Measurements from ENCODE around the gene RNU7-1.

Gene RNU7-1

GRCh38 chr12:6961278-6961694, 17.7 kb downstream of the RNU7-1 start:
- TF ChIP-seq, protein P1, sequence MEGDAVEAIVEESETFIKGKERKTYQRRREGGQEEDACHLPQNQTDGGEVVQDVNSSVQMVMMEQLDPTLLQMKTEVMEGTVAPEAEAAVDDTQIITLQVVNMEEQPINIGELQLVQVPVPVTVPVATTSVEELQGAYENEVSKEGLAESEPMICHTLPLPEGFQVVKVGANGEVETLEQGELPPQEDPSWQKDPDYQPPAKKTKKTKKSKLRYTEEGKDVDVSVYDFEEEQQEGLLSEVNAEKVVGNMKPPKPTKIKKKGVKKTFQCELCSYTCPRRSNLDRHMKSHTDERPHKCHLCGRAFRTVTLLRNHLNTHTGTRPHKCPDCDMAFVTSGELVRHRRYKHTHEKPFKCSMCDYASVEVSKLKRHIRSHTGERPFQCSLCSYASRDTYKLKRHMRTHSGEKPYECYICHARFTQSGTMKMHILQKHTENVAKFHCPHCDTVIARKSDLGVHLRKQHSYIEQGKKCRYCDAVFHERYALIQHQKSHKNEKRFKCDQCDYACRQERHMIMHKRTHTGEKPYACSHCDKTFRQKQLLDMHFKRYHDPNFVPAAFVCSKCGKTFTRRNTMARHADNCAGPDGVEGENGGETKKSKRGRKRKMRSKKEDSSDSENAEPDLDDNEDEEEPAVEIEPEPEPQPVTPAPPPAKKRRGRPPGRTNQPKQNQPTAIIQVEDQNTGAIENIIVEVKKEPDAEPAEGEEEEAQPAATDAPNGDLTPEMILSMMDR (conservative IDR thresholded peaks at IDR 0.05): no peak
- no peak for TF ChIP-seq ZFX (IDR thresholded peaks at IDR 0.05)
- H3K27ac ChIP-seq: peak overlapping the region; percentile 99

DNA sequence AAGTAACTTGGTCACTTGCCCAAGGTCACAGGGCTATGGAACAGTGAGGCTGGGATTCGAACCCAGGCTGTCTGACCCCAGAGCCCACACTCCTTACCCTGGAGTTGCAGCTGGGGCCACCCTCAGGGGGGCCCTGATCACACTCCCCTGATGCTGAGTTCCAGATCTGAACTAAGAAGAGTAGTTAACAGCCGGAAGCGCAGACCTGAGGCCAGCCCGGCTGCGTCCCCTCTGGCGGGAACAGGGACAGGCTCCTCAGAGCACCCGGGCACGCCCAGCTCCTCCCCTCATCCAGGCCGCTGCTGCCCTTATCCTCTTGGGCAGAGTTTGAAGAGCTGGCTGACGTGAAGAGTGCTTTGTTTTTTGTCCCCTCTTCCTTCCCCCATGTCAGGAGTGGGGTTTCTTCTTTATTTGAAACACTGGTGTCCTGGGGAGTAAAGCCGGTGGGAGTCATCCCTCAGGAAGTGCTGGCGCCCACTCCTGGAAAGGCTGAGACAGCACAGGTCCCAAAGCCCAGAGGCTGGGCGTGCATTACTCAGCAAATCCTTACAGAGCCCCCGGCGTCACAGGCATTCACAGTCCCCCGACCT, 18.2 kb downstream of the RNU7-1 start:
- peak overlapping the region; percentile 99 for H3K27ac ChIP-seq

DNA sequence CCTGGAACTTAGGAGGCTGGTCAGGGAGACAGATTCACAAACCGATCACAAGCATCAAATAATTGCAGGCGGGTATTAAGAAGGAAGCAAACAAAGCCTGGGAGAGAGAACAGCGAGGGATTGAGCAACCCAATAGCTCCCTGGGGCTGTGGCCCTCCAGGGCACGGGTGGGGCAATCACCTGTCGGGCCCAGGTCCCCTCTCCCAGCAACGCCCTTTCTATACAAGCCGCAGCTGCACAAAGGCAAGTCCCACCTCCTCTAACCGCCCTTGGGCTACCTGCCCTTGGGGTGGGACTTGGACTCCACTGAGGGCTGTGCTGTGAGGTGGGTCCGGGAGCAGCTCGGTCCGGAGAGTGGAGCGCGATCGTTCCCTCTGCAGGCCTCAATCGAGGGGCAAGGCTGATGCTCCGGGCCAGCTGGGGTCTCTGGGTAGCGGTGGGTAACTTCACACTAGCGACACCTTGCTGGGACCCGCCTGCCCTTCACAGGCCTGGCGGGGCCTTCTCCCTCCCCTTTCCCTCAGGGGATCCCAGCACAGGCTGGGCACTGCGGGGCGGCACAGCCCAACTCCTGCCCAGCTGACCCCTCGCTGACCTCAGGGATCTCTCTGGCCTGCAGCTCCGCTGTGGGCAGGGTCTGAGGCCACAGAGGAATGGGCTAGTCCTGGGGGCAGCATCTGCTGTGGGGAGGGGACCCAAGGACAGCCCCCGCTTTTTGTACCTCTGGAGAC, 18.8 kb downstream of the RNU7-1 start:
- TF ChIP-seq, protein P1 (conservative IDR thresholded peaks at IDR 0.05): peak; percentile 52
- peak; percentile 65; the same call in 1 of the 2 replicates for TF ChIP-seq ZFX (IDR thresholded peaks at IDR 0.05)
- peak overlapping the region; percentile 99 for H3K27ac ChIP-seq

More for the DNA sequence above, 18.2 kb downstream of the RNU7-1 start:
- TF ChIP-seq, protein P1 (conservative IDR thresholded peaks at IDR 0.05): peak; percentile 83
- TF ChIP-seq ZFX (IDR thresholded peaks at IDR 0.05): no peak

DNA sequence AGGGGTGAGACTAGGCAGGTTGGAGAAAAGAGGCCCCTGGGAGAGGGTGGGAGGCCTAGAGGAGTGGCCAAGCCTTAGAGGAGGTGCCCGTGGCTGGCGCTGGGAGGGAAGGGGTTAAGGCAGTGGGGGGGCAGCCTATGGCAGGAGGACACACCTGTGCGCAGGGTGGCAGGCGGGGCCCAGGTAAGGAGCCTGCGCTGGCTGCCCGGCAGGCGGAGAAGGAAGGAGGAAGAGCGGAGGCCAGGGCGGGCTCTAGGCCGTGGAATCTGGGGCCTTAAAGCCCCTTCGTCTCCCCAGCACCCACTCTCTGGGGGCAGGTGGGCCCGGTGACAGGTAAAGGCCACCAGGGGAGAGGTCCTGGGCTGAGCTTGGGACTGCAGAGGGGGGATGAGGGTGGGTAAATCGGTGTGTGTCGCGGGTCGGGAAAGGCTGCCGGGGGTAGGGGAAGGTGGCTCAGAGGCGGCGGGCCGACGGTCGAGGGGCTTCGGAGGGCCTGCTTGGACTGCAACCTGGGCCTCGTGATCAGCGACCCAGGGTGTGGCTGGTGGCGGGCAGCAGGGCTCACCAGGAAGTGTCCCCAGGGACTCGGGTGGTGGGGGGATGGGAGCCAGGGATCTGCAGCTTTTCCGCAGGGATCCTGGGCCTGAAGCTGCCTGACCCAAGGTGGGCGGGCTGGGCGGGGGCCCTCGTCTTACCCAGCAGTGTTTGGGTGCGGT, 19.6 kb downstream of the RNU7-1 start:
- TF ChIP-seq ZFX (IDR thresholded peaks at IDR 0.05): peak; percentile 59; the same call in 1 of the 2 replicates
- TF ChIP-seq, protein P1 (conservative IDR thresholded peaks at IDR 0.05): no peak
- H3K27ac ChIP-seq: peak overlapping the region; percentile 99

- H3K27ac ChIP-seq: peak overlapping the region; percentile 99
- TF ChIP-seq, protein P1 (conservative IDR thresholded peaks at IDR 0.05): no peak
- TF ChIP-seq ZFX (IDR thresholded peaks at IDR 0.05): no peak
These were observed 20.3 kb downstream of the RNU7-1 start for GRCh38 chr12:6963791-6964413.

DNA sequence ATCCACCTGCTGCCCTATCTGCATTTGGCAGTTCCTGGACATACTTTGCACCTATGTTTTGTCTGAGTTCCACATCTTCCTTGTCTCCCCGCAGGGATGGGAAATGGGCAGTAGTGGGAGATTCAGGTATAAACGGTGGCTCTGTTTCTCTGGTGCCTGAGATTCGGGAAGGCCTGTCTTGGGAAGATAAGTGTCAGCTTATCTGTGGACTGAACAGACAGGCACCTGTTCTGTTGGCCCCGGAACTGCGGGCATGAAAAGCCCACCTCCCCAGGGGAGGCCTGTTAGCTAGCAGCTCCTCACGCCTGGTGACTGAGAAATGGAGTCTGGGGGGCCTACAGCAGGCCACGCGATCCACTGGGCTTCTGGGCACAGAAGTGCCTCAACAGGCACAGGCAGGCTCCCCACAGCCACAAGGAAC, 21.0 kb downstream of the RNU7-1 start:
- peak overlapping the region; percentile 99 for H3K27ac ChIP-seq
- TF ChIP-seq, protein P1 (conservative IDR thresholded peaks at IDR 0.05): no peak
- no peak for TF ChIP-seq ZFX (IDR thresholded peaks at IDR 0.05)
